Astrocyte (in vitro differentiated cells and primary cell): Measurements from ENCODE around the gene ICE1. TPM values are rescaled to one million over a fixed set of nuclear protein-coding genes. Genes with fewer than 3 reads are reported as not detected.

Experiments used
- DNase-seq: peaks from one replicate; pipeline ENCODE4 v3.0.0-alpha.2; 2010; ENCODE audit warnings: low read depth
- FAIRE-seq: peaks from 2 replicates; lab custom pipeline; 2011; peaks lifted over from hg19 to GRCh38; lab: Jason Lieb, UNC
- H2AFZ ChIP-seq: 2 replicates; pipeline ENCODE4 v1.6.0; 2012; ENCODE audit warnings: low read depth, low read length, inconsistent platforms
- H3K27ac ChIP-seq: 2 replicates; pipeline ENCODE4 v1.5.1; 2011; ENCODE audit warnings: low read depth, low read length, inconsistent platforms
- H3K27me3 ChIP-seq: 2 replicates; pipeline ENCODE4 v1.6.0; 2011; ENCODE audit warnings: low read length, inconsistent platforms; ENCODE audit not compliant: insufficient read depth
- H3K36me3 ChIP-seq: 2 replicates; pipeline ENCODE4 v1.5.1; 2011; ENCODE audit warnings: low read length, inconsistent platforms; ENCODE audit not compliant: insufficient read depth
- H3K4me1 ChIP-seq: 2 replicates; pipeline ENCODE4 v1.5.1; 2011; ENCODE audit warnings: low read length, inconsistent platforms; ENCODE audit not compliant: insufficient read depth
- H3K4me2 ChIP-seq: 2 replicates; pipeline ENCODE4 v1.6.0; 2012; ENCODE audit warnings: low read length, inconsistent platforms
- H3K4me3 ChIP-seq: 2 replicates; pipeline ENCODE4 v1.5.1; 2011; ENCODE audit warnings: low read depth, mild to moderate bottlenecking, low read length, inconsistent platforms; ENCODE audit not compliant: insufficient read depth
- H3K79me2 ChIP-seq: 2 replicates; pipeline ENCODE4 v1.6.0; 2012; ENCODE audit warnings: mild to moderate bottlenecking, low read length, inconsistent platforms; ENCODE audit not compliant: insufficient read depth
- H3K9ac ChIP-seq: 2 replicates; pipeline ENCODE4 v1.6.0; 2012; ENCODE audit warnings: mild to moderate bottlenecking, low read length, inconsistent platforms
- H3K9me3 ChIP-seq: 2 replicates; pipeline ENCODE4 v1.5.1; 2012; ENCODE audit warnings: low read depth, mild to moderate bottlenecking, low read length, inconsistent platforms; ENCODE audit not compliant: insufficient read depth
- H4K20me1 ChIP-seq: 2 replicates; pipeline ENCODE4 v1.6.0; 2012; ENCODE audit warnings: low read length, inconsistent platforms; ENCODE audit not compliant: insufficient read depth
- H3K27ac Mint-ChIP-seq: one replicate; pipeline ENCODE4 v1.8.0; 2021; ENCODE audit warnings: mild to moderate bottlenecking, mixed read lengths; ENCODE audit not compliant: unreplicated experiment
- H3K27me3 Mint-ChIP-seq: one replicate; pipeline ENCODE4 v1.8.0; 2021; ENCODE audit warnings: low read depth, mixed read lengths; ENCODE audit not compliant: unreplicated experiment
- H3K36me3 Mint-ChIP-seq: one replicate; pipeline ENCODE4 v1.8.0; 2021; ENCODE audit warnings: low read depth, mixed read lengths; ENCODE audit not compliant: unreplicated experiment
- H3K4me1 Mint-ChIP-seq: one replicate; pipeline ENCODE4 v1.8.0; 2021; ENCODE audit warnings: low read depth, mixed read lengths; ENCODE audit not compliant: unreplicated experiment
- H3K4me3 Mint-ChIP-seq: one replicate; pipeline ENCODE4 v1.8.0; 2021; ENCODE audit warnings: mild to moderate bottlenecking, moderate library complexity, mixed read lengths; ENCODE audit not compliant: unreplicated experiment
- H3K9me3 Mint-ChIP-seq: one replicate; pipeline ENCODE4 v1.8.0; 2021; ENCODE audit warnings: mild to moderate bottlenecking, mixed read lengths; ENCODE audit not compliant: unreplicated experiment
- EZH2 ChIP-seq: IDR thresholded peaks from 2 replicates; pipeline ENCODE4 v1.6.1; 2012; ENCODE audit warnings: mild to moderate bottlenecking, low read length, inconsistent platforms; ENCODE audit not compliant: insufficient read depth
- total RNA-seq: library from RNA; stranded (reverse); gene quantifications from 2 replicates; pipeline ENCODE4 v1.2.1, GENCODE V29; 2021
- TF ChIP-seq, protein P1 (sequence below): IDR thresholded peaks from 2 replicates; pipeline ENCODE4 v1.5.1; 2011; ENCODE audit warnings: low read depth, mild to moderate bottlenecking, inconsistent platforms, low read length, moderate library complexity; ENCODE audit not compliant: insufficient read depth

Gene ICE1
- total RNA-seq, 1 donor from 2014 or later, result 40.3 TPM

GRCh38 chr5:5536871-5537270 lies 114.4 kb downstream of the ICE1 start:
- no peak overlapping the region for H3K27ac Mint-ChIP-seq
- peaks cover 3% of the 10 kb centered on the region for H3K36me3 Mint-ChIP-seq
- no peaks in the 10 kb centered on the region for H3K36me3 ChIP-seq

GRCh38 chr5:5537426-5537825 lies 114.9 kb downstream of the ICE1 start:
- Histone ChIP-seq H3K4me1 (no peaks in the 10 kb centered on the region), H4K20me1 (no peaks in the 10 kb centered on the region), H3K36me3 (no peaks in the 10 kb centered on the region), H3K9ac (no peak overlapping the region), H3K4me2 (no peak overlapping the region), H3K4me3 (no peak overlapping the region), H3K27me3 (no peaks in the 10 kb centered on the region), H3K79me2 (no peaks in the 10 kb centered on the region), H3K9me3 (peaks cover 3% of the 10 kb centered on the region), H3K27ac (no peak overlapping the region), H2AFZ (no peak overlapping the region)
- Mint-ChIP-seq H3K27ac (no peak overlapping the region), H3K4me3 (no peak overlapping the region), H3K4me1 (no peaks in the 10 kb centered on the region), H3K36me3 (peaks cover 3% of the 10 kb centered on the region), H3K27me3 (peaks cover 34% of the 10 kb centered on the region), H3K9me3 (peaks cover 4% of the 10 kb centered on the region)
- DNase-seq, result no peak
- FAIRE-seq, result no peak
- TF ChIP-seq EZH2, result no peak
- TF ChIP-seq, protein P1, sequence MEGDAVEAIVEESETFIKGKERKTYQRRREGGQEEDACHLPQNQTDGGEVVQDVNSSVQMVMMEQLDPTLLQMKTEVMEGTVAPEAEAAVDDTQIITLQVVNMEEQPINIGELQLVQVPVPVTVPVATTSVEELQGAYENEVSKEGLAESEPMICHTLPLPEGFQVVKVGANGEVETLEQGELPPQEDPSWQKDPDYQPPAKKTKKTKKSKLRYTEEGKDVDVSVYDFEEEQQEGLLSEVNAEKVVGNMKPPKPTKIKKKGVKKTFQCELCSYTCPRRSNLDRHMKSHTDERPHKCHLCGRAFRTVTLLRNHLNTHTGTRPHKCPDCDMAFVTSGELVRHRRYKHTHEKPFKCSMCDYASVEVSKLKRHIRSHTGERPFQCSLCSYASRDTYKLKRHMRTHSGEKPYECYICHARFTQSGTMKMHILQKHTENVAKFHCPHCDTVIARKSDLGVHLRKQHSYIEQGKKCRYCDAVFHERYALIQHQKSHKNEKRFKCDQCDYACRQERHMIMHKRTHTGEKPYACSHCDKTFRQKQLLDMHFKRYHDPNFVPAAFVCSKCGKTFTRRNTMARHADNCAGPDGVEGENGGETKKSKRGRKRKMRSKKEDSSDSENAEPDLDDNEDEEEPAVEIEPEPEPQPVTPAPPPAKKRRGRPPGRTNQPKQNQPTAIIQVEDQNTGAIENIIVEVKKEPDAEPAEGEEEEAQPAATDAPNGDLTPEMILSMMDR, result no peak

More at GRCh38 chr5:5536871-5537270, 114.4 kb downstream of the ICE1 start:
- Histone ChIP-seq H2AFZ (no peak overlapping the region), H3K79me2 (no peaks in the 10 kb centered on the region), H3K9me3 (peaks cover 3% of the 10 kb centered on the region), H3K27ac (no peak overlapping the region), H3K4me1 (no peaks in the 10 kb centered on the region), H3K27me3 (no peaks in the 10 kb centered on the region), H3K9ac (no peak overlapping the region), H3K4me3 (no peak overlapping the region), H3K4me2 (no peak overlapping the region), H4K20me1 (no peaks in the 10 kb centered on the region)
- TF ChIP-seq, protein P1, result no peak
- TF ChIP-seq EZH2, result no peak
- Mint-ChIP-seq H3K4me3 (no peak overlapping the region), H3K4me1 (no peaks in the 10 kb centered on the region), H3K27me3 (peaks cover 37% of the 10 kb centered on the region), H3K9me3 (peaks cover 4% of the 10 kb centered on the region)
- no peak for FAIRE-seq
- DNase-seq, result no peak

- Mint-ChIP-seq H3K4me1 (no peaks in the 10 kb centered on the region), H3K4me3 (no peak overlapping the region), H3K9me3 (peaks cover 4% of the 10 kb centered on the region), H3K27me3 (peaks cover 26% of the 10 kb centered on the region), H3K36me3 (peaks cover 3% of the 10 kb centered on the region), H3K27ac (no peak overlapping the region)
- Histone ChIP-seq H4K20me1 (no peaks in the 10 kb centered on the region), H3K79me2 (no peaks in the 10 kb centered on the region), H3K4me2 (no peak overlapping the region), H3K4me3 (no peak overlapping the region), H3K9me3 (no peaks in the 10 kb centered on the region), H3K36me3 (no peaks in the 10 kb centered on the region), H2AFZ (no peak overlapping the region), H3K9ac (no peak overlapping the region), H3K27ac (no peak overlapping the region), H3K27me3 (no peaks in the 10 kb centered on the region), H3K4me1 (no peaks in the 10 kb centered on the region)
- no peak for TF ChIP-seq EZH2
- TF ChIP-seq, protein P1, result no peak
- DNase-seq, result no peak
- no peak for FAIRE-seq
Measured at GRCh38 chr5:5539590-5539989, 117.1 kb downstream of the ICE1 start.
